Endothelial cell (in vitro differentiated cells): ENCODE data around the gene GPR132. TPM values are rescaled to one million over a fixed set of nuclear protein-coding genes. Genes with fewer than 3 reads are reported as not detected.

Experiments
- DNase-seq: peaks from one replicate; pipeline ENCODE4 v3.0.0; 2021; ENCODE audit warnings: low spot score
- H3K27ac Mint-ChIP-seq: one replicate; pipeline ENCODE4 v1.8.0; 2021; ENCODE audit warnings: mixed read lengths, inconsistent platforms; ENCODE audit not compliant: unreplicated experiment
- H3K27me3 Mint-ChIP-seq: one replicate; pipeline ENCODE4 v1.8.0; 2021; ENCODE audit warnings: mild to moderate bottlenecking, moderate library complexity, mixed read lengths, inconsistent platforms; ENCODE audit not compliant: unreplicated experiment
- H3K36me3 Mint-ChIP-seq: one replicate; pipeline ENCODE4 v1.8.0; 2021; ENCODE audit warnings: mild to moderate bottlenecking, low read depth, mixed read lengths, inconsistent platforms; ENCODE audit not compliant: unreplicated experiment
- H3K4me1 Mint-ChIP-seq: one replicate; pipeline ENCODE4 v1.8.0; 2021; ENCODE audit warnings: mild to moderate bottlenecking, mixed read lengths, inconsistent platforms; ENCODE audit not compliant: unreplicated experiment
- H3K4me3 Mint-ChIP-seq: one replicate; pipeline ENCODE4 v1.8.0; 2021; ENCODE audit warnings: mild to moderate bottlenecking, mixed read lengths, inconsistent platforms; ENCODE audit not compliant: unreplicated experiment
- H3K9me3 Mint-ChIP-seq: one replicate; pipeline ENCODE4 v1.8.0; 2021; ENCODE audit warnings: mixed read lengths, inconsistent platforms; ENCODE audit not compliant: unreplicated experiment
- CTCF ChIP-seq: fragments of 200-600 bp; sonication (generic); IDR thresholded peaks from one replicate; pipeline ENCODE4 v1.5.0; 2021; ENCODE audit warnings: antibody characterized with exemption; ENCODE audit not compliant: unreplicated experiment
- total RNA-seq: library from RNA; stranded (reverse); fragmentation: NEBNext Ultra II Directional; extraction: Animal tissue kit (Norgen Biotek cat#: 25700); gene quantifications from one replicate; pipeline ENCODE4 v1.2.1, GENCODE V29; 2021; ENCODE audit not compliant: unreplicated experiment

GPR132 gene
- total RNA-seq, 1 donor from 2014 or later: not detected

- H3K4me1 Mint-ChIP-seq: peaks cover under 1% of the 10 kb centered on the region
- DNase-seq: no peak
- H3K36me3 Mint-ChIP-seq: peaks cover 11% of the 10 kb centered on the region
- peaks cover 5% of the 10 kb centered on the region for H3K27me3 Mint-ChIP-seq
- no peak overlapping the region for H3K27ac Mint-ChIP-seq
- H3K4me3 Mint-ChIP-seq: no peak overlapping the region
- TF ChIP-seq CTCF: no peak
- H3K9me3 Mint-ChIP-seq: no peaks in the 10 kb centered on the region
These were observed 15.3 kb downstream of the GPR132 start for GRCh38 chr14:105049753-105050550.

- H3K4me3 Mint-ChIP-seq: no peak overlapping the region
- no peak for TF ChIP-seq CTCF
- no peaks in the 10 kb centered on the region for H3K9me3 Mint-ChIP-seq
- H3K27ac Mint-ChIP-seq: no peak overlapping the region
- DNase-seq: no peak
- H3K4me1 Mint-ChIP-seq: peaks cover 10% of the 10 kb centered on the region
- peaks cover 6% of the 10 kb centered on the region for H3K27me3 Mint-ChIP-seq
- H3K36me3 Mint-ChIP-seq: peaks cover 11% of the 10 kb centered on the region
These were observed 17.8 kb downstream of the GPR132 start for GRCh38 chr14:105047283-105048016.

- Mint-ChIP-seq H3K4me1 (peaks cover 10% of the 10 kb centered on the region), H3K4me3 (no peak overlapping the region), H3K27me3 (peaks cover 6% of the 10 kb centered on the region), H3K36me3 (peaks cover 9% of the 10 kb centered on the region), H3K27ac (no peak overlapping the region), H3K9me3 (no peaks in the 10 kb centered on the region)
- TF ChIP-seq CTCF: no peak
- no peak for DNase-seq
These were observed 18.3 kb downstream of the GPR132 start for GRCh38 chr14:105046891-105047282.

GRCh38 chr14:105045710-105046326, 19.4 kb downstream of the GPR132 start:
- Mint-ChIP-seq H3K36me3 (no peaks in the 10 kb centered on the region), H3K9me3 (no peaks in the 10 kb centered on the region), H3K4me3 (no peak overlapping the region), H3K4me1 (peaks cover 10% of the 10 kb centered on the region), H3K27ac (no peak overlapping the region), H3K27me3 (peaks cover 1% of the 10 kb centered on the region)
- DNase-seq: peak; percentile 98
- peak; percentile 100 for TF ChIP-seq CTCF
